GM12874 (cell line): ENCODE data around the gene NIPAL3.

Source experiments
- TF ChIP-seq, protein P1 (sequence below): IDR thresholded peaks from 2 replicates; pipeline ENCODE4 v1.5.1; 2011; ENCODE audit warnings: low read depth, mild to moderate bottlenecking, control low read depth, low read length, moderate library complexity; ENCODE audit not compliant: insufficient read depth

NIPAL3 gene

DNA sequence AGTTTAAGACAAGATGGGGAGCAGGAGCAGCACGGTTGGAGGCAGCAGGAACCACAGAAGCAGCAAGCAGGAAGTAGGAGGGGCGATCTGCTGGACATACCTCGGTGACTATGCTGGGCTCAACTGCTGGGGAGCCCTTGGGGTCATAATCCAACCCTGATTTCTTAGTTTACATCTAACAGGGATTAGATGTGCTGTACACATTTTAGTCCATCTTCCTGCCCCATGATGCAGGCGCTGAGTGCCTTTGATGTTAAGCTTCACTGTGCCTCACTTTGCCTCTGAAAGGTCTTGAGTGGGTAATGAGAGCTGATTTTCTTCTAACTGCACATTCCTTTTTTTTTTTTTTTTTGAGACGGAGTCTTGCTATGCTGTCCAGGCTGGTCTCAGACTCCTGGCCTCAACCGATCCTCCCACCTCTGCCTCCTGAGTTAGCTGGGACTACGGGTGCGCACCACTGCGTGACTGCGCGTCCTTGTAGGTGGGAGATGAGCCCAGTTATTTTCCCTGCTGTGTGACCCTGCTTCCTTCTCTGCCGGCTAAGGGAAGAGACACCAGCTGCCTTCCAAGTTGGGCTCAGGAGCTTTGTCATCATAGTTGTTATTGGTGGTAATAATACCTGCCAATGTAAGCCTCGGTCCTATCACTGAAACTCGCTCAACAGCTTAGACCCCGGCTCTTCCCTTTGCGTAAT is 85.9 kb downstream of the NIPAL3 start:
- TF ChIP-seq, protein P1, sequence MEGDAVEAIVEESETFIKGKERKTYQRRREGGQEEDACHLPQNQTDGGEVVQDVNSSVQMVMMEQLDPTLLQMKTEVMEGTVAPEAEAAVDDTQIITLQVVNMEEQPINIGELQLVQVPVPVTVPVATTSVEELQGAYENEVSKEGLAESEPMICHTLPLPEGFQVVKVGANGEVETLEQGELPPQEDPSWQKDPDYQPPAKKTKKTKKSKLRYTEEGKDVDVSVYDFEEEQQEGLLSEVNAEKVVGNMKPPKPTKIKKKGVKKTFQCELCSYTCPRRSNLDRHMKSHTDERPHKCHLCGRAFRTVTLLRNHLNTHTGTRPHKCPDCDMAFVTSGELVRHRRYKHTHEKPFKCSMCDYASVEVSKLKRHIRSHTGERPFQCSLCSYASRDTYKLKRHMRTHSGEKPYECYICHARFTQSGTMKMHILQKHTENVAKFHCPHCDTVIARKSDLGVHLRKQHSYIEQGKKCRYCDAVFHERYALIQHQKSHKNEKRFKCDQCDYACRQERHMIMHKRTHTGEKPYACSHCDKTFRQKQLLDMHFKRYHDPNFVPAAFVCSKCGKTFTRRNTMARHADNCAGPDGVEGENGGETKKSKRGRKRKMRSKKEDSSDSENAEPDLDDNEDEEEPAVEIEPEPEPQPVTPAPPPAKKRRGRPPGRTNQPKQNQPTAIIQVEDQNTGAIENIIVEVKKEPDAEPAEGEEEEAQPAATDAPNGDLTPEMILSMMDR, result no peak

DNA sequence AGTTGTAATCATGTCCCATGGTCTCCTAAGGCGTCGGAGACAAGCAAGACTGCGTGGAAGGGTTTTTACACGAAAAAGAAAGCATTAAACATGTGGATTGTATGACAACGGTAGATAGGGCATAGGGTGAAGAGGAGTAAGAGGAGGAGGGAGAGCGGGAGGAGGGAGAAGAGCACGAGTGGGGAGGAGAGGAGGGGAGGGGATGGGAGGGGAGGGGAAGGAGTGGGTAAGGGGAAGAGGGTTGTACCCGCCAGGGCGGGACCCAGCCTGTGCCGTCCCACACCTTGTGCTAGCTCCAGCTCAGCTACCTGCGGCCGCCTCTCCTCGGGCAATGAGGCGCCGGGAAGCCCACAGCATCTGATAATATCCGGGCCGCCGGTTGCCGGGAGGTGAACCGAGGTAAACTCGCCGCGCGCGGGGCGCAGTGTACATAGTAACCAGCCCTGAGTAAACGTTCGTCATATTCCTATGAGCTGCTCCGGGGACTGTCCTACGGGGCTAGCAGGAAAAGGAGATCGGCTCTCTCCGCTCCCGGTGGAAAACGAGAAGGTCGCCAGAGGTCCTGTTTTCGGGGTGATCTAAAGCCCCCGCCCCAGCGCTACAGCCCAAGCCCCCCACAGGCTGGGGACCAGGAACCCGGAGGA is 86.6 kb downstream of the NIPAL3 start:
- TF ChIP-seq, protein P1, result no peak

DNA sequence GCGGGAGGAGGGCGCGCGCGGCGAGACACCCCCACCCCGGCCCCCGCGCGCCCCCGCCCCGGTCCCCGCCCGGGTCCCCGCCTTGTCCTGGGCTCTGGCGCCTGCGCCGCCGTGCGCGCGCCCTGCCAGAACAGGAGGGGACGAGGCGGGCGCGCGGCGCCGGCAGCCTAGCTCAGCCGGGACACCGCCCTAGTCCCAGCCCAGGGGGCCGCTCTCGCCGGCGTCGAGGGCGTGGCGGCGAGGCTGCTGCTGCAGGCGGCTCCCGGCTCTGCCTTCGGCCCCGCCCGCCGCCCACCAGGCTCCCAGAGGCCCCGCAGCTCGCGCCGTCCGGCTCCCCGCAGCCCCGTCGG is 87.1 kb downstream of the NIPAL3 start, which contains the start of gene RCAN3:
RCAN3 (plus strand) TSS at position 128 of the 350 bp plus-strand sequence. CDS start 11,537 bp downstream, outside the sequence.
- TF ChIP-seq, protein P1, result no peak

DNA sequence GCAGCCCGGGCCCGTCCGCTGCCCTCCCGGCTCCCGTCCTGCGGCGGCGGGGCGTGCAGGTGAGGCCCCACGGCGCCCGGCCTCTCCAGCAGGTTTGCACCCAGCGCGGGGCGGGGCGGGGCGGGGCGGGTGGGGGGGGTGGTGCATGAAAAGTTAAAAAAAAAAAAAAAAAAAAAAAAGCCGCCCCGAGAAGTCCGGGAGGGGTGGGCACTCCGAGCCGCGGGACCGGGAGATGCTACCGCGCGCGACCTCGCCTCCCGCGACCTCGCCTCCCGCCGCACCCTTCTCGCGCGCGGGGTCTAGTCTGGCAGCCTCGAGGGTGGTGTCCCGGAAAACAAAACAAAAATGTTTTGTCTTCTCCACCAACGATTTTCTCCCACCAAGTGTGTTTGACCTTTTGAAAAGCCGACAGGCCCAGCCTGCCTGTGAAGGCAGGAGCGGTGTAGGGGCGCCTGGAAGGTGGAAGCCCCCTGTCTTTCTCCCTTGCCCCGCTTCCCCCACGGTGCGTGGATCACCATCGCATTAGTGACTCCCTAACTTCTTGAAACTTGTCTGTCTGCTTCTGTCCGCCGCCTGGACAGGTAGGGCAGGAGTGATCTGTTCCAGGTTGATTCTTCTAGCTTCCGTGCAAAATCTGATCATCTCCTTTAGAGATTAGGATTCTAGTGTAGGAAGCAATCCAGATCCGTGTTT is 87.6 kb downstream of the NIPAL3 start:
- TF ChIP-seq, protein P1, result no peak

DNA sequence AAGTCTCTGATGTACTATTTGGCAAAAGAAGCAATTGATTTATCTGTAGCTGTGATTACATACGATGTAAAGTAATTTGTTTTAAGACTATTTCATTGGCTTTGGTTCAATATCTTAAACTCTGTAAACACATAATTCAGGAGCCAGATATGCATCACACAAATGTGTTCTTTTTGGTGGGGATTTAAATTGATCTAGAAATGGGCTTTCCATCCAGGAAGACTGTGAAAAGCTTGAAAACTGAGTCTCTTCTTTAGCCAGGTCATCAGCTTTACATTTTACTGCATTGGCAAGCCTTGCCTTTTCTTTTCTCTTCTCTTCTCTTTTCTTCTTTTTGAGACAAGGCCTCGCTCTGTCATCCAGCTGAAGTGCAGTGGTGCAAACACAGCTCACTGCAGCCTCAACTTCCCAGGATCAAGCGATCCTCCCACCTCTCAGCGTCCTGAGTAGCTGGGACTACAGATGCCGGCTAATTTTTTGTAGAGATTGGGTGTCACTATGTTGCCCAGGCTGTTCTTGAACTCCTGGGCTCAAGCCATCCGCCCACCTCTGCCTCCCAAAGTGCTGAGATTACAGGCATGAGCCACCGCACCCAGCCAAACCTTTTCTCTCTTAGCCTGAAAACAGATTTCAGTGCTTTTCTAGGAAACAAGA is 88.4 kb downstream of the NIPAL3 start:
- TF ChIP-seq, protein P1, result no peak

DNA sequence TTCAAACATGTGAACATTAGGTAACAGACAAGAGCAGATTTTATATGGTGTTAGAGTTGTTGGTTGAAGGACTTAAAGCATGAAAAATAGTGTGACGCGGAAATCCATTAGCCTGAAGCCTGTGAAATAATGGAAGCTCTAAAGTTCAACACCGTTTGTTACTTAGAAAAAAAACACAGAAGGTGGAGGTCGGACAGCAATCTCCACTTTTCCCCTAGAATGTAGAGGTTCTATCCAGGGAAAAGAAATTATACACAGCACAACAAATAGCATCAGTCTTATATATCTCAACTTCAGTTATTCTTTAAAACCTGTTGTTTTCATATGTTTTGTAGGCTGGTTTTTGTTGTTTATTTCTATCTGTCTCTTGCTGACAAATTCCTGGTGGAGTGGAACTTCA is 89.0 kb downstream of the NIPAL3 start:
- TF ChIP-seq, protein P1, result no peak

DNA sequence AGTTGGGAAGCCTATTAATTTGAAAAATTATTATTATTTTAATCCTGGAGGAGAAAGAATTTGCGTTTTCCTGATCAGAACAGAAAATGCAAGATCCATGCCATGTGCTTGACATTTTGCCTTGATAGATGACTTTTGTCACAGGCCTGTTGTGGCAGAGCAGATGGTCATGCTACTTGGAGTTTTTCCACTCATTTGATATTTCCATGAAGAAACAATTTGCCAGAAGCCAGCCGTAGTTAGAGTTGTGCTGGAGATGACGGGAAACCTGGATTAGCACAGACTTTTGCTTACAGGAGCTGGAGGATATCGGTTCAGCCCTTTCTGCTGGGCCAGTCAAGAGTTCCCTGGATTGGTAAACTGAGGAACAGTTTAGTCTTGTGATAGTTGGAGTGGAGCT is 90.2 kb downstream of the NIPAL3 start:
- TF ChIP-seq, protein P1, result no peak
